GM19467 (cell line): Measurements from ENCODE around the gene CALML3.

Source experiments
- ATAC-seq: cut with Tn5 transposase; IDR thresholded peaks from one replicate; pipeline ENCODE4 v1.9.1; 2021; ENCODE audit warnings: mild to moderate bottlenecking, moderate library complexity; ENCODE audit not compliant: unreplicated experiment

The CALML3 gene

DNA sequence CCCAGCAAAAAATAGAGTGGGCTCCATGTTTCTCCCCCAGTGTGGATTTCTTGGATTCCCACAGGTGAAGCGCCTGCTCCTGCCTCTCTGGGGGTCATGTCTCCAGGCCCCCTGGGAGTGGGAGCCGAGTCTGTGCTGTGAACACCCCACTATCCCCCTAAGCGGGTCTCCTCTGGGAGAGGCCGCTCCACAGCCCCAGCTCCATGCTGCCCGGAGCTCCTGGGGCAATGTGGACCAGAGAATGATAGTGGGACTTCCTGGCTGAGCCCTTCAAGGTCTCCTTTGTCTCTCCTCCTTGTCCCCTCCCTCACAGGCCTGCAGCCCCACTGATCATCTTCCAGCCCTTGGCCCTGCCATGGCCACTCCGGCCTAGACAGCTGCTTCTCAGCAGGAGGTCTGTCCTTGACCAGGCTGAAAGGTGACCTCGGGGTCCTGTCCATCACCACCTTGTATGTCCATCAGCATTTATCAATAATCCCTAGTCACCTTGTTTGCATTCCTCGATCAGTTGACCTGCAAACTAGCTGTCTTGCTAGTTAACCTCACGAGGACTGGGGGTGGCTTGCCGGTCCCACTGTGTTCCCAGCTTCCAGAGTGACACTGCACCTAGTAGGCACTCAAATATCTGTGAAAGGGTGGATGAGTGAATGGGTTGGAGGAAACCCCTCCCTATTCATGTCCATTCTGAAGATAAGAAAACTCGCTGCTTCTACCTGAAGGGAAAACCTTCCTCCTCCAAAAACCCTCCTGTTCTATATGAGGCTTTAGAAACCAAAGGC is 776 bp upstream of the CALML3 start:
- no peak for ATAC-seq

- no peak for ATAC-seq
Measured at GRCh38 chr10:5525561-5526341, 990 bp downstream of the CALML3 start.

- ATAC-seq, result no peak
Measured at GRCh38 chr10:5526691-5527331, 2.0 kb downstream of the CALML3 start.

DNA sequence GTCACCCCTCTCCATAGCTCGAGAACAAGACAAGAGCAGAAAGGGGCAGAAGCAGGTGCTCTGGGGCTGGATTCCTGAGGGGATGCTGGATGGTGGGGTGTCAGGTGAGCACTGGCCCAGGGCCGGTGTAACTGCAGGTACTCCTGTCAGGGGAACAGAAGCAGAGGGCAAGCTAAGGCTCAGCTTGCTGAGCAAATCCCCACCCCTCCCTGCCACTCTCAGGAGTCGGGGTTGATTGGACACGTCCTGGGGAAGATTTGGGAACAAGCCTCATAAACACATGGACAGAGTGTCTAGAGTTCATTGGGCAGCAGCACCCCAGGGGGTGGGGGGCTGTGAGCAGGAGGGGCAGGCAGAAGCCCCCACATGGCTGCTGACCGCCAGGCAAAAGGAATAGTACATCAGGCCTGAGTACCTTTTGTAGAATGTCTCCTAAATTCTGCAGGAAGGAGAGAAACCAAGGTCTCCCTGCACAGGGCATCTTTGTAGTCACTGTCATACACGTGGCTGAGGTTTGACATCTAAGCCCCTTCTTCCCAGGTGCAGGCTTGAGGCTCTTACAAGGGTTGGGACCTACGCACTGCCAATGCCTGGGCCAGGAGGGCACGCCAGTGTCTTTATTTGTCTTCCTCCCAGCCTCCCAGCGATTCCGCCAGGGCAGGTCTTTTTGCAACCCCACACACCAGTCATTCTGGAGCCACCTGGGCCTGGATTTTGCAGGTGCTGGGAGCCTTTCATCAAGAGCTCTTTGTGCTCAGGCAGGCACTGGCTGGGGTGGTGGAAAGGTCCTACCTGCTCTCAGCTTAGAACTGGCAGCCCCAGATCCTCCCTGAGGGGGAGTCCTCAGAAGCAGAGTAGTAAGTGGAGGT is 2.8 kb downstream of the CALML3 start:
- no peak for ATAC-seq

DNA sequence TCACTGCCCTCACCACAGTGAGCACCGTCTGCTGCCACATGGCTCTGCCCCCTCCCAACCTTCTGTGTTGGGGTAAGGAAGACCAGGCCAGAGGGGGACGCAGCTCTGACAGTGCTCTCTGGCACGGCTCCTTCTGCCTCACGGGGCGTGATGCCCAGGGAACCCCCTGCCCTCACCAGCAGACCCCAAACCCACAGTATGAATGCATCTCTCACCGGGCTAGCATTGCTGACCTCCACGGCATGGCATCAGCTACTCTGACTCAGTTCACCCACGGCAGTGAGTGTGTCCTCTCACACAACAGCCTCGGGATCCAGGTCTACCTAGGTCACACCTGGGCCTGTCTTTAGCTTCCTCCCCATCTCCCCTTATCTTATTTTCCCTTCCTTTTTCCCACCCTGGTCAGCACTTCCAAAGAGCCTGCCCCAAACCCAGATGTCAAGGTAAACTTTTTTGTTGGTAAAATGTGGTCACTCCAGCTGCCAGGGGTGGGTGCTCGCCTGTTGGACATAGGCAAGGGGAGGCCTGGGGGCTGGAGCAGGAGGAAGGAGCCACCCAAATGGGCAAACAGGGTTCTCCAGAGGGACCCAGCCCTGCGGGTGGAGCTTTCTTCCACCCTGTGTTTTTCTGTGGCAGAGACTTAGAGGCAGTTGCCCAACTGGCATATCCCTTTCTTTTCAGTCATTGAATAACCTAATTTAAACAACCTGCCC is 4.4 kb downstream of the CALML3 start:
- ATAC-seq, result no peak

DNA sequence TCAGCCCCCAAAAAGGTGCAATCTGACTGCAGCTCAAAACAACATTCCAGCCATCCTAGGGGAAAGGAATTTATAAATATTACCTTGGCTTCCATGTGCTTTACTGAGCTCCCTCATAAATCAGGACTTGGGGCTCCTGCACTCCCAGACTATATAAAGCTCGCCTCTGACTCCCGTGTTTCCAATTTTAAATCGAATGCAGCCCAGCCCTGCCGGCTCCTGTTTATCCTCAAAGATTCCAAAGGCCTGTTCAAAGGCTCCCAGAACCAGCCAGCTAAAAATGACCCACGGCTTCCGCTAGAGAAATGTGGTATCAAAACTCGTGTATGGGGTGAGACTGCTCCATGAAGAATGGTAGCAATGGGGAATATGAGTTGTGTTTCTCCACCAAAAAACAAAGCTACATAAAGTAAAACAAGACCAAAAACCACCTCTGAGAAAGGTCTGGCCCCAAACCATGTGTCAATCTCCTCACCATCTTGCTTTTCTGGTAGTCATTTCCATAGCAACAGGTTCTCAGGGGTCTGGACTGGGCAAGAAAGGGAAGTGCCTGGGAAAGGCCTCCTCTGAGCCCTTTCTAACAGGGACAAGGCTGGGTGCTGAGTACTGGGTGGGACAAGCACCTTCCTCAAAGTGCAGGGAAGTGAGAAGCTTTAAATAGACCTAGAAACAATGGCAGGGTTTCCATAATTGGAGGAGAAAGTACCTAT is 5.1 kb downstream of the CALML3 start:
- no peak for ATAC-seq

DNA sequence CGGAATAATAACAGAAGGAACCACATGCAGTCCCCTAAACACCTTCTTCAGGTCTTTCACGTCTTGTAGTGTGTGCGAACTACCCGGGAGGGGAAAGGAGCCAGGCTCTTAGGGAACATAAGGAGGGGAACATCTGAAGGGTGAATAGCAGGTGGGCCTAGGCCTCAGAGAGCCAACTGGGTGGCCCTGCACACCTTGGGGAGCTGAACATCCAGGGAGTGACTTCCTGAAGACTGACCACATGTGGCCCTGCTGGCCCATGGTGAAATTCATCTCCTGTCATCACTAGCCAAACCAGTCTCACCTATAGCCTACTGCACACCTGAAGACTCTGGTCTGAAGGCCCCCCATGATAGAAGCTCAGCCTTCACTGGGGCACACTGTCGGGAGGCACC is 5.6 kb downstream of the CALML3 start:
- ATAC-seq, result no peak

GRCh38 chr10:5530846-5531557 is 6.2 kb downstream of the CALML3 start:
- no peak for ATAC-seq

- ATAC-seq, result no peak
Measured at GRCh38 chr10:5531558-5532306, 7.0 kb downstream of the CALML3 start.

DNA sequence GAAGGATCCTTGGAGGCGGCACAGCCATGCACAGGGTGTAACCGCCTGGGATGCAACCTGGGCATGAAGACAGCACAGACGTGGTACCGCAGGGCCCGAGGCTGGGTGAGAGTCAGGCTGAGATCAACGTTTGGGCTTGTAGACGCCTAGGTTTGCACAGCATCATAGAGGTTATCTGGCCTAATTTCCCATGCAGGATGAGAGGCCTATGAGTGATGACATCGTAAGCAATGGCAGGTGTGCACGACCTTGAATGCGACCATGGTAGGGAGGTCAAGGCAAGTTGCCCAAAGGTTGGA is 7.5 kb downstream of the CALML3 start:
- no peak for ATAC-seq

DNA sequence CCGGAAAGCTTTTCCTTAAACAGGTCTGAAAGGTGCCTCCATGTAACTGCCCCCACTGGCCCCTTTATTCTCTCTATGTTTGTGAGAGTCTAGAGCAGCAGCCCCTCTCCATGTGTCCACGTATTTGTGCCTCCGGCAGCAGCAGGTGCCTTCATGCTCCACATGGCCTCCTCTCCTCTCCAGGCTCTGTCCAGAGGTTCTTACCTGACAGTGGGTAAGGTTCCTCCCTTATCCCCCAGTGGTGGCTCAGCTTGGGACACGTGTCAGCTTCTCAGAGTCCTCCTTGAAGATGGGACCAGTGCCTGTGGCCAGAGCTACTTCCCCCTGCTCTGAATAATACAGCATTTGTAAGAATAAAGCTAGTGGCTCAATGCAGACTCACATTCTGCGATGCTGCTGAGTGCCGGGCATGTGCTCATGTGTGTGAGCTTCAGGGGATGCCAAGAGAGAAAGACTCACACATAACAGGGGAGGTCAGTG is 7.9 kb downstream of the CALML3 start:
- ATAC-seq, result no peak

DNA sequence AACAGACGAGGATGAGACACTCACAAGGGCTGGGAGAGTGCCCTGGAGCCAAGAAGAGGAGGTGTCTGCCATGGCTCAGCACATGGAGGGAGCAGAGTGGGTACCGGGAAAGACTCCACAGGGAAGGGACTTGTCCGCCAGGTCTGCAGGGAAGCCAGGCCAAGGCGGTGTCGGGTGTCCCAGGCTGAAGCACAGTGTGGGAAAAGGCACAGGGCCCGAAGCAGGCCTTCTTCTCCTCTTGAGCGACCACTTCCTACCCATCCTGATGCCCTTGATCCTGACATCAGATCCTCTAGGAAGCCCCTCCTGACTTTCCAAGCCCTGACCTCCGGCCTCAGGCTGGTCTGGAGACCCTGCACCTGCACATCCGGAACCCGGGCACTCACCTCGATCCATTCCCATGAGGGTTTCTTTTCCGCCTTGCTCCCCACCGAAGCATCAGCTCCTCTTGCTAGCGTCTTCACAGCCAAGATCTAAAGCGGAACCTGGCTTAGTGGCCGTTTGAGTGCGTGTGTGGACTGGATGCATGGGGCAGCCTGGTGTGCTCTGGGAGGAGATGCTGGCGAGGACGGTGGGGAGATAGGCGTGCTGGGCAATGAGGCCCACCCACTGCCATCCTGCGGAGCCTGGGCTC is 8.5 kb downstream of the CALML3 start:
- ATAC-seq, result no peak

DNA sequence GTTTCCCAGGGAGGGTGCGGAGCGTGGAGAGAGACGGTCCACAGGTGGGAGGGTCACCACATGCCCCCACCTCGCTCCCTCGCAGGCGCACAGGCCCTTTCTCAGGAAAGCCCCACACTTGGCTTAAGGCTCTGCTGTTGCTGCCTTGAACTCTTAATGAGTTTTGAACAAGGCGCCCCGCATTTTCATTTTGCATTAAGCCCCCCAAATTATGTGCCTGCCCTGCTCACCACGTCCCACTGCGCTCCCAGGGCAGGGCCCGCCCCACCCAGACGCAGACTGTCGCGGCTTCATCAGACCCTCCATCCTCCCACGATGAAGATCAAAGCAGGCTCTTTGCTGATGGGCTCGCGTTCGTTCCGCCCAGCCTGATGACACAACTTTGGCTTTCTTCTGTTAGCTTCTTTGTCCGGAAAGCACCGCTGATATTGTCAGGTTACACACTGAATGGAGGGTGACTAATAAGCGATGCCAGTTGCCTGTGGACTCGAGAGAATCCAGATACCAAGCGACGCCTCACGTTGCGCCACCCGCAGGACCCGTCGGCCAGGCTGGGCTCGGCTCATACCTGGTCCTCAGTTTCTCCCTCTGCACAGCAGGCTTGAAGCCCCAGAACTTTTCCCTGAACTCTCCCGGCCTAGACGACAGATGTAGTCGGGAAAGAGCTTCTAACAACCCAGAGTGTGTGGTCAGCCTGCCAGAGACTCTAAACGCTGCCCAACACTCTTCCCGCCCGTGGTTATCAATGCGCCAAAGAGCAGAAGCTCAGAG is 9.5 kb downstream of the CALML3 start:
- ATAC-seq, result no peak

GRCh38 chr10:5534880-5535856 is 10.4 kb downstream of the CALML3 start:
- no peak for ATAC-seq

DNA sequence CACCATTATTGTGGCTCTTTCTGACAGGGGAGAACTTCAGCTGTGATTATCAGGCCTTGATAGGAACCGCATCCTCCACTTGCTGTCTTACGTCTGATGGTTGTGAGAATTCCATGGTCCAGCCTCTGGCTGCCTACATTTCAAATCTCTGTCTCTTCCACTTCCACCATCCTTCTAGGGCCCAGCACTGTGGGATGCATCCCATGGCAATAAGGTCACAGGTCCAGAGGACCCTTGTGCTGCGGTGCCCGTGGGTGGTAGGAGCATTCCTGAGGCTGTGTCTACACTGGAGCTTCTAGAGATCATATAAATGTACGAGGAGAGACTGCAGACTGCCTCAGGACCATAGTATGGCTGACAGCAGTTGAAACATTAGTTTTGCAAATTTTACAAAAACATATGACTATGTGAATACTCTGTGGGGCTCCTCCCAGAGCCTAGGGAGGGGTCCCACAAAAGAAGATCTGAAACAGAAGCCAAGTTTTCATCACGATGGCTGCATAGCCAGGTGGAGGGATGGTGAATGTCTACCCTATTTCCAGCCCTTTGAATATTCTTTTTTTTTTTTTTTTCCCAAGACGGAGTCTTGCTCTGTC is 11.8 kb downstream of the CALML3 start:
- no peak for ATAC-seq

GRCh38 chr10:5537684-5538083 is 12.9 kb downstream of the CALML3 start:
- ATAC-seq, result no peak
